ENCODE measurements around the gene GRB2.

The GRB2 gene

GRCh38 chr17:75271955-75272847, 133.3 kb downstream of the GRB2 start:
- DNase-seq = no peak

GRCh38 chr17:75271233-75271954, 134.1 kb downstream of the GRB2 start:
- DNase-seq = peak; percentile 88

GRCh38 chr17:75270966-75271232, 134.6 kb downstream of the GRB2 start, which contains the start of gene MIF4GD:
Gene MIF4GD (minus strand): TSS chr17:75271231. CDS start chr17:75270195, 1,036 bp downstream.
- DNase-seq = no peak

GRCh38 chr17:75270218-75270965, 135.1 kb downstream of the GRB2 start:
- peak; percentile 56 for DNase-seq

- no peak for DNase-seq
Measured at GRCh38 chr17:75269844-75270217, 135.6 kb downstream of the GRB2 start.
